UCSD-AML1 (cell line): Measurements from ENCODE around the gene PC.

Experiments used
- DNase-seq: peaks from one replicate; lab custom pipeline; 2025; ENCODE audit not compliant: unreplicated experiment; lab: John Stamatoyannopoulos, UW

PC gene

GRCh38 chr11:66886671-66887221 lies 71.4 kb downstream of the PC start:
- no peak for DNase-seq

DNA sequence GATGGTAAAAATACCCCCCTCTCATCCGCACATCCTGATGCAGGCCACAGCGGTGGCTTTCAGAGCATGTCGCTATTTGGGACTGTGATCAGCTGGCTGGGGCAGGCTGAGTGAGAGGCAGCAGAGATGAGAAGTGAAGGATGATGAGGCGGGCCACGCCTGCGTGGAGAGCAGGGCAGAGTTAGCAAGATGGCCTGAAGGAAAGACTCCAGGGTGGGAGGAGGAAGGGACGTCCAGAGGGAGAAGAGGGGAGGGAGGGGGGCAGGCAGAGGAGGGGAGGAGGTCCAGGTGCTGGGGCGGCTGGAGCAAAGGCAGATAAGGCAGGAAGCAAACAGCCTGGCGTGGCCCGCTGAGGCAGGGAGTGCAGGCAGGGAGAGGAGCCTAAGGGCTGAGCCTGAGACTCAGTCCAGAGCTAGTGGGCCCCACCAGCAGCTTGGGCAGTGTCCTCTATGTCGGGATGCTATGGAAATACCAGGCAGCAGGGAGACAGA lies 72.2 kb downstream of the PC start:
- DNase-seq, result no peak

GRCh38 chr11:66885469-66885868 lies 72.7 kb downstream of the PC start:
- DNase-seq, result no peak

GRCh38 chr11:66884443-66884842 lies 73.7 kb downstream of the PC start:
- DNase-seq, result no peak

DNA sequence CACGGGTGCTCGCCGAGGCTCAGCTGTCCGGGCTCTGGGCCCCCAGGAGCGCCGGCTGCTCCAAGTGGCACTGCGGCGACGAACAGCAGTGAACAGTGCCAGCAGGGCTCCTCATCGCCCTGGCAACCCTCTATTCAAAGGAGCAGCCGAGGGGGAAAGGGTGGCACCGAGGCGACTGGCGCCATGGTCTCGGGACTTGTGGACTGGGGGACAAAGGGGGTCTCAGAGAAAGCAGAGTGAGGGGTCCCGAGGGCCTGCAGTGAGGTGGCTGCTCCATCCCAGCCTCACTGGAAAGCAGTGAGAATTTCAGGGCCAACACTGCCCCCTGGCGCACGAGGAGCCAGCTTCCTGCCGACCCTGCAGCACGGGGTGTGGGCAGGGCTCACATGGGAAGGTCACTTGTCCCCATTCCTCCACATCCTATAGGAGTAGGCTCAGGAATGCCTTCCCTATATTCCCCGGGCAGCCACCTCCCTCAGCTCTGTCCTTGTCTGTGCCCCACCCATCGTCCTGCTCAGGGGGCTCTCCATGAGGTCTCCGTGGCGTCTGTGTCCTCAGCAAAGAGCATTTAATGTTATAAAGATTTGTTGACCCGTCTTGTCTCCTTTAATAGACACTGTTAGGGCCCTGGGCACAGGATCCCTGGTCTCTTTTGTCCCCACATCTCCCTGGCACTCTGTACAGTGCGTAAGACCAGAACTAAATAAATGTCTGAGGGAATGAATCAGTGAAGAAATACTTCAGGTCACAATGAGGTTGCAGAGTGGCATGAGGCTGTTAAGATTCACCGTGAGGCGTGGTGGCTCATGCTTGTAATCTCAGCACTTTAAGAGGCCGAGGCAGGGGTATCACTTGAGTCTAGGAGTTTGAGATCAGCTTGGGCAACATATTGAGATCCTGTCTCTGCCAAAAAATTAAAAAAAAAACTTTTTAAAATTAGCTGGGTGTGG lies 74.9 kb downstream of the PC start:
- peak; percentile 74 for DNase-seq

DNA sequence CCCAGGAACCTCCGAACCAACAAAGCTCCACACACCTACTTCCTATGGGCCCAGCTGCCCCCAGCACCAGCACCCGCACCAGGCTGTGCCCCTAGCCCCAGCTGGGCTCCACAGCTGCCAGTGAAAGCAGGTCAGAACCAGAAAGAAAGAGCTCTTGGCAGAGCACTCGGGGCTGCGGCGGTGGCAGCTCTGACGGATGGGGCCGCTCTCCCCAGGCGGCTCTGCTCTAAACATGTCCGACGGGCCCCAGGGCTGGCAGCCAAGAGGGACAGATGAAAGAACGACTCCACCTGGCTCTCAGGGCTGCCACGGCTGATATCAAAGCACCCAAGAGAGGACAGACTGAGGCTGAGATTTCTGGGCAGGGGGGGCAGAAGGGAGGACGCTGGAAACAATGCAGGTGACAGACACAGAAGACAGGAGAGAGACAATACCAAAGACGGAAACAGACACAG lies 75.6 kb downstream of the PC start:
- no peak for DNase-seq

DNA sequence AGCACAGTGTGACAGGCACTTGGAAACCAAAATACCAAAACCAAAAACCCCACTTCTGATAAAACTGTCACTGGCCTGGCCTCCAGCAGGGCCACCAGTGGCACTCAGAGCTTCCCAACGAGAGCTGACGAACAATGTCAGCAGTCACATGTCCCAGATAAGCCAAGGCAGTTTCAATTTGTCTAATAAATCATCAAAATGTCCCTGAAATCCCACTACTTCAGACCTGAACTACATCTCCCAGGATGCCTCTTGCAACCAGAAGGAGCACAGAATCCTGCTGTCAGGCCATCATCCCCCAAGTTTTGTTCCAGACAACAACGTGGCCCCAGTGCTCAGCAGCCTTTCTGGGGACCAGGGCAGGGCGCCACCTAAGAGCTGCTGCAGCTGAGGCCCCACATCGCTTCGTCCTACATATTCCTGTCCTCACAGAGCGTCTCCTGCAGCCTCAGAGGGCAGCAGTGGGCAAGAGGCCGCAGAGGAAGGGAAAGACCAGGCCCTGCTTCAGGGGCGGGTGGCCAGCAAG lies 76.2 kb downstream of the PC start:
- DNase-seq, result peak; percentile 20

- DNase-seq, result no peak
Observed at GRCh38 chr11:66881451-66881835, 76.7 kb downstream of the PC start.

GRCh38 chr11:66880496-66881450 lies 77.4 kb downstream of the PC start:
- peak; percentile 56 for DNase-seq

DNA sequence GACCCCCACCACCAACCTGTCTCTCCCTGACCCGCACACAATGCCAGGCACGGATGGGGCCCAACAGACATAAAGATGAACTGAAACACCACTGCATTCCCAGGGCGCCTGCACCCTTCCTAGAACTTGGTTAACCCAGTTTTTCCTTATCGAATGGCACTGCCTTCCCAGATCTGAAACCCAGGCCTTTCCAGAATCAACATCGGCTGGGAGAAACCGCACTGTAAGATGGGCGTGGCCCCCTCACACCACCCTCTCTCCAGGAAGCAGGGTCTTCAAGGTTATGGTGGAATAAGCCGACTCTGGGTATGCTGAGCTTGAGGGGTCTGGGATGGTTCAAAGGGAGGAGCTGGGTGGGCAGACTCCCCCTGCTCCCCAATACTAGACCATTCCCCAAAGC lies 78.2 kb downstream of the PC start:
- no peak for DNase-seq

- DNase-seq, result no peak
Observed at GRCh38 chr11:66879583-66879982, 78.6 kb downstream of the PC start.

- no peak for DNase-seq
Observed at GRCh38 chr11:66879000-66879399, 79.2 kb downstream of the PC start.

DNA sequence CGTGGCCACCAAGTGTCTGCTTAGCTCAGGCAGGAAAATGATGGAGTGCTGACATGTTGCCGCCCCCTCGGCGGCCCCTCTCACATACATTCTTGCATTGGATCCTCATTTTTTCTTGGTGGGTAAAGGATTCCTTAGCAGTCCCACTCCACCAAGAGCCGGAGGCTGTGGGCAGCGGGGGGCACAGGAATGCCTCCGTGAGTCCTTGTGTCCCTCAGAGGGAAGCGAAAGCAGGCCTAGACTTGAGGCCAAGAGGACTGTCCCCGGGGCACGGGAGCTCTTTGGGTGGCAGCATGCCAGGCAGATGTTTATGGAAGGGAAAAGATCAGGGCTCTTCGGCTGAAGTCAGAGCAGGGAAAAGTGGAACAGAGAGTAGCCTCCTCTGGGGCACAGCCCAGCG lies 79.7 kb downstream of the PC start:
- no peak for DNase-seq

DNA sequence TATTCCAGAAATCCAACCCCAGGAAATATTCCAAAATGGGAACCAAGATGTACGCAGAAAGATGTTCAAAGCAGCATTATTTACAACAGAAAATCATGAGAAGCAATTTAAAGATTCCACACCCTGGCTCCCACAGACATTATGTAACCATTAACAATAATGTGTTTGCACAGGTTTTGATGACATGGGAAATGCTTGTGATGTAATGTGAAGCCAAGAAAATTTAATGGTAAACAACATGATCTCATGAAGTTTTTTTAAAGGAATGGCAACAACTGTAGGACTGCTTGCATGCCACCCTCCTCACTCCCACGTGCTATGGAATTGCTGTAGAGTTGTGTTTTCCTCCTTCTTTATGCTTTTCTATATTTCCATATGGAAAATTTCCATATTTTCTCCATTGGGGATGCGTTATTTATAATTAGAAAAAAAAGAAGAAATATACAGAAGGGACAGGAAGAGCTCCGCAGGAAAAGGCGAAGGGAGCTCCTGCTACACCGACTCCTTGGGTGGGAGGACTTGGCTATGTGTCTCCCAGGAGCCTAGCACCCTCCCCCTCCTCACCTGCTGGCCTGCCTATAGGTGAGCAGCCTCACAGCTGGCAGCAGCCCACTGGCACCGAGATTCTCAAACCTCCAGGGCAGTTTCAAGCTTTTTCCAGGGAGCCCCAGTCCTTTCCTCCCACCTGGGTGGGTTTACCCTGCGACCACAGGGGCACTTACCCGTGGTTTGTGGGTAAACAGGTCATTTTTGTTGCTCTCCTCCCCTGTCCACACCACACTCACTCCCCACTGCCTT lies 80.4 kb downstream of the PC start:
- DNase-seq, result no peak

GRCh38 chr11:66875378-66875777 lies 82.8 kb downstream of the PC start:
- DNase-seq, result no peak

DNA sequence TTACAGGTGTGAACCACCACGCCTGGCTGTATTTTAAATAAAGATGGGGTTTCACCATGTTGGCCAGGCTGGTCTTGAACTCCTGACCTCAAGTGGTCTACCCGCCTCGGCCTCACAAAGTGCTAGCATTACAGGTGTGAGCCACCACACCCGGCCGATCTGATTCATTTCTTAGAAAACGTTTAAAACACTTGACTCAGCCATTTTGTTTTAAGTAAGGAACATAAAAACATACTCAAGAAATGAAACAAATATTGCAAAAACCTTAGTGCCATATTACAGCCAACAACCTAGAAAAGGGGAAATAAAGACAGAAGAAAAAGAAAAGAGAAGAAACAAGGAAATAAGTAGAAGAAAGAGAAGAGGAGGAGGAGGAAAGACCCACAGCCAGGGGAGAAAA lies 84.0 kb downstream of the PC start:
- no peak for DNase-seq

GRCh38 chr11:66871521-66871901 lies 86.7 kb downstream of the PC start:
- no peak for DNase-seq

DNA sequence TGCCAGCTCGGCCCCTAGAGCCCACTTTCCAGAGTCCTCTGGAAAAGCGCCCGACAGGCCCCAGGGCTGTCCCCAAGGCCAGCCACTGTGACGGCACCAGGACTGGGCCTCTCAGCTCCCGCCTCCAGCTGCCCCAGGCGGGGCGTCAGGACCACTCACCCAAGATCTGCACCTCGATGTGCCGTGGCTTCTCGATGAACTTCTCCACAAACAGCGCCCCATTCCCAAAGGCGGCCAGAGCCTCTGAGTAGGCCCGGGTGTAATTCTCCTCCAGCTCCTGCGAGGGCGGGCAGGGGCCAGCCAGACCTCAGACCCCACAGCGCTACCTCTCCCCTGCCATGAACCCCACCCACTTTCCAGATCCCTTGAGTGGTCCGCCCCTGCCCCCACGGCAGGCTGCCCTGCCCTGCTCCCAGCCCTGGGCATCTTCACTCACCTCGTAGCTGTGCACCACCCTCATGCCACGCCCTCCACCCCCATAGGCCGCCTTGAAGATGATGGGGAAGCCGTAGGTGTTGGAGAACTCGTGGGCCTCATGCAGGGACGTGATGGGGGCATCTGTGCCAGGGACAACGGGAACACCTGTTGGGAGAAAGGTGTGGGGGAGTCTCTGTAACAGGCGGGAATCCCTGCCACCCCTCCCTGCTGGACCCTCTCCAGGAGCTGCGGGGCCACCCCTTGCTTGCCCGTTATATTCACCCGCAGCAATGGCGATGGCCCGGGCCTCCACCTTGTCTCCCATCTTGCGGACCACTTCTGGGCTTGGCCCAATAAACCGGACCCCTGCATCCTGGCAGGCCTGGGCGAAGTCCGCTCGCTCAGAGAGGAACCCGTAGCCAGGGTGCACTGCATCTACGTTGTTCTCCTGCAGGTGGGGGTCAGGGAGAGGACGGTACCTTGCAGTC lies 87.3 kb downstream of the PC start:
- DNase-seq, result no peak

- no peak for DNase-seq
Observed at GRCh38 chr11:66870131-66870530, 88.1 kb downstream of the PC start.
